HUES48 (cell line): Measurements from ENCODE around the gene SH2D3A.
"Not testable (repeated sequence)": the region's sequence is repeated elsewhere in the genome, so short reads cannot be mapped to it uniquely, and the experiment has no call there.

Experiments
- H3K27ac ChIP-seq: one replicate; pipeline ENCODE4 v1.7.0; 2013; ENCODE audit warnings: low read depth, low read length, inconsistent platforms
- H3K27me3 ChIP-seq: 2 replicates; pipeline ENCODE4 v1.6.1; 2013; ENCODE audit warnings: mild to moderate bottlenecking, low read length; ENCODE audit not compliant: control insufficient read depth, insufficient read depth
- H3K36me3 ChIP-seq: 2 replicates; pipeline ENCODE4 v1.6.1; 2013; ENCODE audit warnings: low read length; ENCODE audit not compliant: control insufficient read depth, insufficient read depth
- H3K4me1 ChIP-seq: 2 replicates; pipeline ENCODE4 v1.6.1; 2013; ENCODE audit warnings: mild to moderate bottlenecking, low read length; ENCODE audit not compliant: control insufficient read depth, insufficient read depth
- H3K4me3 ChIP-seq: 2 replicates; pipeline ENCODE4 v1.5.1; 2013; ENCODE audit warnings: mild to moderate bottlenecking, low read depth, low read length
- H3K9ac ChIP-seq: 2 replicates; pipeline ENCODE4 v1.6.1; 2013; ENCODE audit warnings: mild to moderate bottlenecking, low read depth, low read length, moderate library complexity
- H3K9me3 ChIP-seq: 2 replicates; pipeline ENCODE4 v1.6.1; 2013; ENCODE audit warnings: low read length; ENCODE audit not compliant: control insufficient read depth, insufficient read depth

The SH2D3A gene

DNA sequence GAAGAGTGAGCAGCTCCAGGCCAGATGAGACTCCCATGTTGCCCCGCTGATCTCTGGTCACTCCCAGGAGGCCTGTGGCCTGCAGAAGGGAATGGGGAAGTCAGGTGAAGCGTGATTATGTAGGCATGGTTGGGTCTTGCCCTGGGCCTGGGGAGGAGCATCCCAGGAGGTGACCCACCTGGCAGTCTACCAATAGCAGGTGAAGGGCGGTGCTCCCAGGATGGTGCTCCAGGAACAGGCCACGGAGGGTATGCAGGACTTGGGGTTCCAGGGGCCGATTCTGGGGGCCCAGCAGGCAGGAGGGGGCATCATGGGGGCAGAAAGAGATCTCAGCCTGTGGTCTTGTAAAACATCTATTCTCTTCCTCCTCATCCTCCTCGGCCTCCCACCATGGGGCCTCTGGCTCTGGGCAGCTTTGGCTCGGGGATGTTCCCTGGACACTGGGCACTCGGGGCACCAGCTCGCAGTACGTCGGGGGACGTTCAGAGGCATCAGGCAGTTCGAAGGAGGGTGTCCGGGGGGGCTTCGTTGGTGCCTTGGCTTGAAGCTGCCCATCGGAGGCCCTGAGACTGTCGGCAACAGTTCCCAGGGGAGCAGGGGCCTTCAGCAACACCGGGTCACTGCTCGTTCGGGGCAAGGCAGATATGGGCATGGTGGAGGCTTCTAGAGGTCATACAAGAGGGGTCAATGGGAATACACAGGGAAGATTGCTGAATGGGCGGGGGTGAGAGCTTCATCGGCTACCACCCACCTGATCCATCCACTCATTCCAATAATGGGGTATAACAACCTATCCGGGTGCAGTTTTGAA is 12.4 kb downstream of the SH2D3A start:
- no peak overlapping the region for H3K4me3 ChIP-seq
- H3K9ac ChIP-seq = no peak overlapping the region
- peaks cover 8% of the 10 kb centered on the region for H3K4me1 ChIP-seq
- peaks cover 32% of the 10 kb centered on the region for H3K36me3 ChIP-seq
- no peak overlapping the region for H3K27ac ChIP-seq
- no peaks in the 10 kb centered on the region for H3K27me3 ChIP-seq
- H3K9me3 ChIP-seq = no peaks in the 10 kb centered on the region

DNA sequence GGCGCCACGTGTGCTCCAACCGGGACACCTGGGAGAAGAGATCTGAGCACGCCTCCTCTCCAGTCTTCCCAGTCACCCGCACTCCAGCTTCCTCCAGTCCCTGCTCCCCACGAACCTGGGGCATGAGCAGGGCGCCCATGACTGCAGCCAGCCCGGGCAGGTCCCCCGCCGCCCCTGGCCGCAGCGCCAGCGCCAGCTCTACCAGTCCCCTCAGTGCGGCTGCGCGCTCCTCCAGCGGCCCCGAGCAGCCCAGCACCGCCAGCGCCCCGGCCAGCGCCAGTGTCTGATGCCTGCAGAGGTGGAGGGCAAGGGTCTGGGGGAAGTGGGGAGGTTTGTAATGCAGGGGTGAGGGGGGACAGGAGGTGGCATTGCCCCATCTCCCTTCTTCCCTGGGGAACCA is 13.1 kb downstream of the SH2D3A start:
- Histone ChIP-seq H3K27me3 (no peaks in the 10 kb centered on the region), H3K4me1 (peaks cover 8% of the 10 kb centered on the region), H3K9ac (no peak overlapping the region), H3K27ac (no peak overlapping the region), H3K9me3 (no peaks in the 10 kb centered on the region), H3K36me3 (peaks cover 34% of the 10 kb centered on the region), H3K4me3 (no peak overlapping the region)

DNA sequence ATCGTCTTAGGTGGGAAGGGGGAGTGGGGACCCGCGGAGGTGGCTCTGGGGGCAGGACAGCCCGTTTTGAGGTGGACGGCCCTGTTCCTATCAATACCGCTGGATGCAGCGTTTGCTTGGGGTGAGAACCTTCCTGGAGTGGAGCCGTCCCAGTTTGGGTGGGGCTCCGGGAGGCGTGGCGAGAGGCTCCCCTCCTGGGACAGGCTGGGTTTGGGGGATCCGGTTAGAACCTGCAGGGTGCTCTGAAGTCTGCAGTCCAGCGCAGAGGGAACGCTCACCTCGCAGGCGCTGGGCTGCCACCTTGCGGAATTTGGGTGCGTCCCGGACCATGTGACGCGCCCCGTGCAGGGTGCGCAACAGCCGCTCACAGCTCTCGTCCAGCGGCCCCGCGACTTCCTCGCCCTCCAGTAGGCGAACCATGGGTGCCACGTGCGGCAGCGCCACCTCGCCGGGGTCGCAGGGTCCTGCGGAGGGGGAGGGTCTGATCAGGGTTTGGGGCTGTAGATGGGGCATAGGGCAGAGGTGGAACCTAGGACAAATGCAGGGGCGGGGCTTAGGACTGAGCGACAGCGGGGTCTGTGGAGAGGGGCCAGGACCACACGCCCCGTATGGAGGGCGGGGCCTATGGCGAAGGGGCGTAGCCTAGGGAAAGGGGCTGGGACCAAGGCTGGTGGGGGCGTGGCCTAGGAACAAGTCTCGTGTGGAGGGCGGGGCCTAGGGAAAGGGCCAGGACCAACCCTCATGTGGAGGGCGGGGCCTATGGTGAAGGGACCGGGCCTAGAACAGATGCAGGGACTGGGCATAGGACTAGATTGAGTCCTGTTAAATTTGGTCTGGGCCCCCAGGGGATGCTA is 13.8 kb downstream of the SH2D3A start:
- peak overlapping the region; percentile 47 for H3K9ac ChIP-seq
- peak overlapping the region; percentile 62 for H3K4me3 ChIP-seq
- peaks cover 8% of the 10 kb centered on the region for H3K4me1 ChIP-seq
- H3K27me3 ChIP-seq = no peaks in the 10 kb centered on the region
- no peaks in the 10 kb centered on the region for H3K9me3 ChIP-seq
- H3K27ac ChIP-seq = peak overlapping the region; percentile 55
- peaks cover 41% of the 10 kb centered on the region for H3K36me3 ChIP-seq

DNA sequence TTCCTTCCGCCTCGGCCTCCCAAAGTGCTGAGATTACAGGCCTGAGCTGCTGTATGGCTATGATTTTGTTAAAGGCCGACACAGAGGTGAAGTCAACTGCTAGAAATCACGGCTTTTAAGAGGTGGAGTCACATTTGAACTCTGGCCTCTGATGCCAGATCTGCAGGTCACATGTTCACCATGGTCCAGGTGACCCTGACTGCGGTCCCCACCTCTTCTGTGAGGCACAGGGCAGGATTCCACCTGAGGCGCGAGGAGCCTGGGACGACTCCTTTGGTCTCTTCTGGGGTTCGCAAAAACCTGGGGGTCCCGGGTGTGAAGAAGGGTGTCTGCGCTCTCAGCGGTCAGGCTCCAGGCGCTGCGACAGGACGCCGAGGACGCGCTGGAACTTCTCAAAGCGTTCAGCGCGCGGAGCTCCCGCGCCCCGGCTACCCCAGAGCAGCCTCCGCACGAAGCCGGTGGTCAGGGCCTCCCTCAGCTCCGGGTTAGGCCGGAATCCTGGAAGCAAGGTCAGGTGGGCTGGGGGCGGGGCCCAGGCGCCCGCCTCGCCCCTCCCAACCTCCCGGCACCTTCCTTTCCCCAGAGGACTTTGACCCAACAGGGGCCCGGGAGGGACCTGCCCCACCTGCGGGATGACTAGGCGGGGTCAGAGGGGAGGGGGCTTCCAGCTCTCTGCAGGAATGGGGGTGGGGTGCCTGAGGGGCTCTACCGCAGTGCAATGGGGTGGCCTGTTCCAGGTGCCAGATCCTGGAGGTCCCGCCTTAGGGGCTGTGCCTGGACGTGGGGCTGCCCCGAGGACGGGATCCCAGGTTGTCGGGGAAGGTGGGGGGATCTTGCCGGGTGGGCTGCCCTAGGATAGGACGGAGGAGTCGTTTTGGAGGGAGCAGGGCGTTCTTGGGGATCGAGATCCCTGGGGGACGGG is 14.7 kb downstream of the SH2D3A start:
- Histone ChIP-seq H3K27me3 (no peaks in the 10 kb centered on the region), H3K36me3 (peaks cover 50% of the 10 kb centered on the region), H3K4me3 (peak overlapping the region; percentile 62), H3K9me3 (no peaks in the 10 kb centered on the region), H3K9ac (peak overlapping the region; percentile 47), H3K4me1 (peaks cover 8% of the 10 kb centered on the region), H3K27ac (peak overlapping the region; percentile 55)

DNA sequence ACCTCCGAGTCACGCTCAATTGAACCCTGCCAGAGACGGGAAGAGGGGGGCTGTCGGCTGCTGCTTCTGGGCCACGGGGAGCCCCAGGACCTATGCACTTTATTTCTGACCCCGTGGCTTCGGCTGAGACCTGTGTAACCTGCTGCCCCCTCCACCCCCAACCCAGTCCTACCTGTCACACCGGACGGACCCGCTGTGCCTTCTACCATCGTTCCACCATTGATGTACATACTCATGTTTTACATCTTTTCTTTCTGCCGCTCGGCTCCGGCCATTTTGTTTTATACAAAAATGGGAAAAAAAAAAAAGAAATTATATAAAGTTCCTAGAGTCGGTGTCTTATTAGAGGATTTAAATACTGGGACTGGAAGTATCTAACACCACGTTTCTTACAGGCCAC is 16.0 kb downstream of the SH2D3A start:
- no peak overlapping the region for H3K27ac ChIP-seq
- H3K4me3 ChIP-seq = no peak overlapping the region
- H3K36me3 ChIP-seq = peaks cover 61% of the 10 kb centered on the region
- peaks cover 8% of the 10 kb centered on the region for H3K4me1 ChIP-seq
- H3K9ac ChIP-seq = no peak overlapping the region
- no peaks in the 10 kb centered on the region; the same call in 1 of the 2 replicates for H3K9me3 ChIP-seq
- no peaks in the 10 kb centered on the region for H3K27me3 ChIP-seq

DNA sequence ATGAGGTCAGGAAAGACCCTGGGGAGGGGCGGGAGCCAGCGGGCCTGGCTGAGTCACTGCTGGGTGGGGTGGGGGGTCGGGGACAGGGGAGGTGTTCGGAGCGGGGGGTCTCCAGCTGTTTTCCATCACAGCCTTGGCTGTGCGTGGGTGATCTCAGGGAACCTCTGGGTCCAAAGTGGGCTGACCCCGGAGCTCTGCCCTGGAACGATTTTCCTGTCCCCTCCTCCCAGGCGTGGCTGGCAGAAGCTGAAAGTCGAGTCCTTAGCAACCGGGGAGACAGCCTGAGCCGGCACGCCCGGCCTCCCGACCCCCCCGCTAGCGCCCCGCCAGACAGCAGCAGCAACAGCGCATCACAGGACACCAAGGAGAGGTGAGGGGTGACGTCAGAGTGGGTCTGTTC is 17.2 kb downstream of the SH2D3A start:
- H3K36me3 ChIP-seq = peaks cover 70% of the 10 kb centered on the region
- H3K4me3 ChIP-seq = no peak overlapping the region
- H3K9ac ChIP-seq = no peak overlapping the region
- no peaks in the 10 kb centered on the region; the same call in 1 of the 2 replicates for H3K9me3 ChIP-seq
- peaks cover 8% of the 10 kb centered on the region for H3K4me1 ChIP-seq
- H3K27me3 ChIP-seq = no peaks in the 10 kb centered on the region
- no peak overlapping the region for H3K27ac ChIP-seq

DNA sequence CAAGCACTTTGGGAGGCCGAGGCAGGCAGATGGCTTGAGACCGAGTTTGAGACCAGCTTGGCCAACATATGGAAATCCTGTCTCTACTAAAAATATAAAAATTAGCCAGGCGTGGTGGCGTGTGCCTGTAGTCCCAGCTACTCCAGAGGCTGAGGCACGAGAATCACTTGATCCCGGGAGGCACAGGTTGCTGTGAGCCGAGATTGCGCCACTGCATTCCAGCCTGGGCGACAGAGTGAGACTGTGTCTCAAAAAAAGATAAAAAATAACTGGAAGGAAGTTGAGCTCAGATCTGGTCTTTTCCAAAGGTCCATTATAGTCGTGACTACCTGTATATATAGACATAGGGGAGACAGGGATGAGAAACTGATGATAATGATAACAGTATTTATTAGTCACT is 18.7 kb downstream of the SH2D3A start:
- not testable (repeated sequence) for H3K27ac ChIP-seq, H3K4me3 ChIP-seq, H3K9ac ChIP-seq, H3K9me3 ChIP-seq, H3K27me3 ChIP-seq
- Histone ChIP-seq H3K4me1 (peaks cover 14% of the 10 kb centered on the region), H3K36me3 (peaks cover 85% of the 10 kb centered on the region)

DNA sequence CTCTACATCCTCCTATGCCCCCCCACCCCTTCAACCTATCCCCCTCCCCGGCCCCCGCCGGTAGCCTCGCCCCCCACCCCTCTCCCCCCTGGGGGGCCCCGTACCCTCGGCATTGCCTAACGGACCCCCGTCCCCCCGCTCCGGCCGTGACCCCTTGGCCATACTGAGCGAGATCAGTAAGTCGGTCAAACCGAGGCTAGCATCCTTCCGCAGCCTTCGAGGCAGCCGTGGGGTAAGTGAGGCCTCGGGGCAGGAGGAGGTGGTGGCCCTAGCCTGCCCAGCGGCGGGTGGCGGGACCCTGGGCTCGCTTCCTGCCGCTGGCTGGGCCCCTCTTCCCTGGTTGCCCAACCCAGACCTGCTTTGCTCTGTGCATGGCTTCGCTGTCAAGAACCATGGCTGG is 21.3 kb downstream of the SH2D3A start:
- peaks cover 83% of the 10 kb centered on the region for H3K36me3 ChIP-seq
- H3K4me1 ChIP-seq = peaks cover 21% of the 10 kb centered on the region
- no peak overlapping the region for H3K9ac ChIP-seq
- no peak overlapping the region for H3K27ac ChIP-seq
- no peaks in the 10 kb centered on the region; the same call in 1 of the 2 replicates for H3K9me3 ChIP-seq
- no peak overlapping the region for H3K4me3 ChIP-seq
- H3K27me3 ChIP-seq = no peaks in the 10 kb centered on the region

DNA sequence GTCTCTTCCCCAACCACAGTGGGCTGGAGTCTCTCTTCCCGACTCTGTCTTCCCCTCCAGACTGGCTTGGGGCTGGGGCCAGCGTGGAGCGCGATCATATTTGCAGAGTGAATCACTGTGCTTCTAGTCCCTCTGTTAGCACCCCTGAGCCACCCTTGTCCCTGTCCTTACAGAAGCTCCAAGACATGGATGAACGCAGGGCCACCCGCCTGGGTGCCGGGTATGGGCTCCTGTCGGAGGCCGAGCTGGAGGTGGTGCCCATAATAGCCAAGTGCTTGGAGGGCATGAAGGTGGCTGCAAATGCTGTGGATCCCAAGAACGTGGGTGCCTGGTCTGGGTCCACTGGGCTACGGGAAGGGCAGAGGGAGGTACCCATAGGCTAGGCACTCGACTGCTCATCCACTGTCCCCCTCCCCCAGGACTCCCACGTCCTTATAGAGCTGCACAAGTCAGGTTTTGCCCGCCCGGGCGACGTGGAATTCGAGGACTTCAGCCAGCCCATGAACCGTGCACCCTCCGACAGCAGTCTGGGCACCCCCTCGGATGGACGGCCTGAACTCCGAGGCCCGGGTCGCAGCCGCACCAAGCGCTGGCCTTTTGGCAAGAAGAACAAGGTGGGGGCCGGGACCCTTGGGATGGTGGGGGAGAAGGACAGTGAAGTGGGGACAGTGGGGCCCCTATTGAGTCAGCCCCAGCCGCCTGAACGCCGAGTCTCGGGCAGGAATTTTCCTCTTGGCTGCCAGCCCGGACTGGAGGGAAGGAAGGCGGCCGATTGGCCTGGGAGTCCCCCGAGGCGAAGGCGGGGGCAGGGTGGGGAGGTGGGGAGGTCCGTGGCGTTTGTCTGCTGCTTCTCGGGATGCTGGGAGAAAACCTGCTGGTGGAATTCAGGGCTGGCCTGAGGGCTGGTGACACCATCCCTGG is 22.6 kb downstream of the SH2D3A start:
- H3K9me3 ChIP-seq = no peaks in the 10 kb centered on the region; the same call in 1 of the 2 replicates
- H3K9ac ChIP-seq = no peak overlapping the region
- H3K27me3 ChIP-seq = no peaks in the 10 kb centered on the region
- no peak overlapping the region for H3K4me3 ChIP-seq
- H3K36me3 ChIP-seq = peaks cover 70% of the 10 kb centered on the region
- H3K27ac ChIP-seq = peak overlapping the region; percentile 44
- H3K4me1 ChIP-seq = peaks cover 21% of the 10 kb centered on the region
